Retinal pigment epithelial cell (primary cell): ENCODE data around the gene ATP8A2.

Source experiments
- DNase-seq: peaks from one replicate; pipeline ENCODE4 v3.0.0-alpha.2; 2010; ENCODE audit warnings: low read depth
- H3K4me3 ChIP-seq: 2 replicates; pipeline ENCODE4 v1.5.1; 2011; ENCODE audit warnings: mild to moderate bottlenecking, low read length, control low read depth, moderate library complexity
- CTCF ChIP-seq: conservative IDR thresholded peaks from 2 replicates; pipeline ENCODE4 v1.5.1; 2011; ENCODE audit warnings: low read depth, low read length, control low read depth, inconsistent platforms

Gene ATP8A2

DNA sequence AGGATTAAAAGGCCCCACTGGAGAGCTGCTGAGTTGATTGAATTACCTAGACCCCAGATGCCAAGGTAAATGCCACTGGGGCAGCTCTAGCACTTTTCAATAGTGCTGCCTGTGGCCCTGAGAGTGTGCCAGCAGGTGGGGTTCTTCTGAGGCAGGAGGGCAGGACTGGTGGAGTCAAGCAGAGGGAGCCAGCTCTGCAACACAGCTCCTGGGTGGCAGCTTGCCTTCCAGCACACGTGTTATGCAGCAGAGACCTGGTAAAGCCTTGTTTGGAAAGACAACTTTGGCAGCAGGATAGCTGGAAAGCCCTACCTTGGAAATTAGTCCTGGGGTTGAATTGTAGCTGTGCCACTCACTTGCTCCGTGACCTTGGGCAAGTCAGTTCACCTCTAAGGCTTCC, 306.6 kb downstream of the ATP8A2 start:
- DNase-seq, result no peak
- TF ChIP-seq CTCF, result no peak
- H3K4me3 ChIP-seq, result no peak overlapping the region

DNA sequence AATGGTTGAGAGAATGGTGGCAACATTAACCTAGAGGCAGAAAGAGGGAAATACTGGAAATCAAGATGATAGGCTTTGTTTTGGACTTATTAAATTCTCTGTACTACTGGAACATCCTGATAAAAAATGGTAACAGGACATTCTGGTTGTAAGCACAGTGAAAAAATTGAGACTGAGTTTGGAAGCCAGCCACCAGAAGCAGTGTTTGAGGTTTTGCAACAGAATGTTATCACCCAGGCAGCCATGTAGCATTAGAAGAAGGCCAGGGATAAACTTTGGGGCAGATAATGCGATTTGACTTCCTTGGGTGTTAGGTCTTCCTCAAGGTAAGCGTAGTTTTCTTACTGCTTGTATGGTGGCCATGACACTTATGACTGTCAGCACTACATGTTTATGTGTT, 307.4 kb downstream of the ATP8A2 start:
- H3K4me3 ChIP-seq, result no peak overlapping the region
- no peak for DNase-seq
- no peak for TF ChIP-seq CTCF

DNA sequence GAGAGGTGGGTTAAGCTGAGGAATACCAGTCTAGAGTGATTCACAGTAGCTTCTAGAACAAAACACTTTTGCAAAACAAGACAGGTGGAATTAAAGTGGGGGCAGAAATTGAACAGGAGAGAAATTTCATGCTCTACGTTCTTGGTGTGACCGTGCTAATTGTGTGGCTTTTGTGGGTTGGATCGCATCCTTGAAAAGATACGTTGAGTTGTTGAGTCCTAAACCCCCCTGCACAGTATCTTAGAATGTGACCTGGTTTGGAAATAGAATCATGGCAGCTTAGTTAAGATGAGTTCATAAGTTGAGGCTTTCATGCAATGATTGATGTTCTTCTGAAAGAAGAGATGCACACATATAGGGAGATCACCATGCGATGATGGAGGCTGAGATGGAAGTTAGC, 308.2 kb downstream of the ATP8A2 start:
- DNase-seq, result no peak
- no peak overlapping the region for H3K4me3 ChIP-seq

GRCh38 chr13:25682276-25682675, 310.5 kb downstream of the ATP8A2 start:
- TF ChIP-seq CTCF, result no peak
- no peak overlapping the region for H3K4me3 ChIP-seq
- no peak for DNase-seq

More for the DNA sequence above, 308.2 kb downstream of the ATP8A2 start:
- TF ChIP-seq CTCF, result no peak

GRCh38 chr13:25683056-25683455, 311.3 kb downstream of the ATP8A2 start:
- no peak overlapping the region for H3K4me3 ChIP-seq
- TF ChIP-seq CTCF, result no peak
- DNase-seq, result no peak

DNA sequence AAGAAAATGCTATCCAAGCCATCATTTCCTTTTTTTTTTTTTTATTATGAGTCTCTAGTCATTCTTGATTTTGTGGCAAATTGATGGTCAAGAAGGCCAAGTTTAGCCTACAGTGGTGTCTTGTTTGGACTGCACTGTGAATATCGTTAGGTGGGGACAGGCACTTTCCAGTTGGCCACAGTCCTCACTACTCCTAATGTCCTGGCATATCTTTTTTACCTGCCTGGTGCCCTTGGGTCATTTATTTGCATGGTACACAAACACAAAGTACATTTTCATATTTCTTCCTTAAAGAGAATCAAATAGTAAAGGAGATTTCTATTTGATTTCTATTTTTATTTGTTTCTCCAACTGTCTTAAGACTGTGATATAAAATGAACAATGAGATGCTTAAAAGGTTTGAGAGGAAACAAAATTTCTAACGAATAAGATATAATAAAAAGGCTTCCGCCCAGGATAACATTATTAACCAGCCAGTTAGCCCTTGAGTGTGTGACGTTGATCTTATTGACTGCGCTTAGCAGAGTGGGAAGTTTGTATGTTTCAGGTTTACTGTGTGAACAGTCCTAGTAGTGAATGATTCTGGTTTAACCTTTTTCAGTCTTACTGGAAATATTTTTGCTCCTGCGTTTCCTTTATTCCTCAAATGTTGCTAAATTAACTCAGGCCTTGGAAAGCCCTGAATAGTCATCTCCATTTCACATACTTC, 312.0 kb downstream of the ATP8A2 start:
- DNase-seq, result no peak
- TF ChIP-seq CTCF, result no peak

GRCh38 chr13:25684491-25684890, 312.7 kb downstream of the ATP8A2 start:
- DNase-seq, result no peak
- no peak overlapping the region for H3K4me3 ChIP-seq
- TF ChIP-seq CTCF, result no peak

More for the DNA sequence above, 312.0 kb downstream of the ATP8A2 start:
- H3K4me3 ChIP-seq, result no peak overlapping the region
